OCI-LY7 (cell line): Measurements from ENCODE around the gene MAT2B. TPM values are rescaled to one million over a fixed set of nuclear protein-coding genes. Genes with fewer than 3 reads are reported as not detected.

Experiments
- BruUV-seq: library from RNA; stranded (reverse); fragments of 400-500 nt; replicated peaks from 2 replicates; lab custom pipeline; 2021; lab: Mats Ljungman, UMichigan
- CTCF ChIA-PET: fragments of 300-600 bp; sonication (Branson Sonifier 250); formaldehyde crosslinking; loops from one replicate; lab custom pipeline; 2022; ENCODE audit warnings: antibody characterized with exemption; ENCODE audit not compliant: unreplicated experiment; lab: Charles Lee
- POLR2A ChIA-PET: fragments of 300-600 bp; sonication (Branson Sonifier 250); formaldehyde crosslinking; loops from one replicate; lab custom pipeline; 2022; ENCODE audit warnings: antibody characterized with exemption; lab: Charles Lee
- DNase-seq: peaks from one replicate; pipeline ENCODE4 v3.0.0-alpha.2; 2015; ENCODE audit warnings: low spot score
- H2AFZ ChIP-seq: fragments of 200-600 bp; sonication (generic), shearing (Covaris generic); 2 replicates; pipeline ENCODE4 v1.6.1; 2014; ENCODE audit warnings: mild to moderate bottlenecking, antibody characterized with exemption, low read length, moderate library complexity
- H3K27ac ChIP-seq: fragments of 200-600 bp; sonication (generic); 2 replicates; pipeline ENCODE4 v1.5.1; 2014; ENCODE audit warnings: mixed run types, low read depth, mild to moderate bottlenecking, moderate library complexity, low read length, inconsistent platforms; ENCODE audit not compliant: poor library complexity, severe bottlenecking
- H3K36me3 ChIP-seq: fragments of 200-600 bp; sonication (generic); 2 replicates; pipeline ENCODE4 v1.6.1; 2014; ENCODE audit warnings: mild to moderate bottlenecking, antibody characterized with exemption, low read length, moderate library complexity, mixed read lengths; ENCODE audit not compliant: insufficient read depth
- H3K4me1 ChIP-seq: fragments of 200-600 bp; sonication (generic); 2 replicates; pipeline ENCODE4 v1.5.1; 2014; ENCODE audit warnings: mild to moderate bottlenecking, low read length; ENCODE audit not compliant: insufficient read depth, poor library complexity, severe bottlenecking
- H3K4me2 ChIP-seq: fragments of 200-600 bp; sonication (generic); 2 replicates; pipeline ENCODE4 v1.6.1; 2014; ENCODE audit warnings: mild to moderate bottlenecking, low read length
- H3K4me3 ChIP-seq: fragments of 200-600 bp; sonication (generic); 2 replicates; pipeline ENCODE4 v1.5.1; 2014; ENCODE audit warnings: mild to moderate bottlenecking, low read depth, low read length; ENCODE audit not compliant: poor library complexity, severe bottlenecking
- H3K79me2 ChIP-seq: fragments of 200-600 bp; sonication (generic); 2 replicates; pipeline ENCODE4 v1.6.1; 2016; ENCODE audit warnings: low read depth, mild to moderate bottlenecking, low read length, moderate library complexity, mixed read lengths; ENCODE audit not compliant: insufficient read depth
- H3K9me2 ChIP-seq: fragments of 200-600 bp; sonication (generic); 2 replicates; pipeline ENCODE4 v1.6.1; 2016; ENCODE audit warnings: mild to moderate bottlenecking, low read length, mixed read lengths; ENCODE audit not compliant: insufficient read depth
- H3K9me3 ChIP-seq: fragments of 200-600 bp; sonication (generic); 2 replicates; pipeline ENCODE4 v1.6.1; 2014; ENCODE audit warnings: mild to moderate bottlenecking, mixed run types, low read length, mixed read lengths
- H4K20me1 ChIP-seq: fragments of 200-600 bp; sonication (generic); 2 replicates; pipeline ENCODE4 v1.6.1; 2014; ENCODE audit warnings: mild to moderate bottlenecking, antibody characterized with exemption, low read length, moderate library complexity, mixed read lengths; ENCODE audit not compliant: insufficient read depth
- CTCF ChIP-seq: fragments of 200-600 bp; sonication (generic); conservative IDR thresholded peaks from 2 replicates; pipeline ENCODE4 v1.5.1; 2014; ENCODE audit warnings: mild to moderate bottlenecking, antibody characterized with exemption, low read length, moderate library complexity, mixed read lengths
- EZH2phosphoT487 ChIP-seq: fragments of 200-600 bp; sonication (generic); IDR thresholded peaks from 2 replicates; pipeline ENCODE4 v1.6.1; 2018; ENCODE audit warnings: low read depth, borderline replicate concordance, mild to moderate bottlenecking, mixed run types, antibody characterized with exemption, low read length, moderate library complexity, mixed read lengths
- intact Hi-C: fragments of 100-400 bp; cut with micrococcal nuclease; formaldehyde crosslinking; loops from one replicate; pipeline ENCODE4 v1.10.0; 2022; ENCODE audit not compliant: unreplicated experiment
- total RNA-seq, 2 experiments: library from RNA; depleted of rRNA in 1 of 2; stranded (reverse); fragments of >200 nt in 1 of 2; shearing (Covaris generic) in 1 of 2; gene quantifications; 2 replicates each; pipeline ENCODE4 v1.2.3, GENCODE V29; 2014 to 2022

Gene MAT2B
- total RNA-seq, 2 experiments from 2014 or later, result 35.0 to 52.5 TPM

- Histone ChIP-seq H3K4me2 (no peak overlapping the region), H4K20me1 (no peaks in the 10 kb centered on the region), H3K9me2 (no peaks in the 10 kb centered on the region), H3K4me1 (no peaks in the 10 kb centered on the region), H3K4me3 (no peak overlapping the region), H3K36me3 (no peaks in the 10 kb centered on the region), H3K9me3 (no peaks in the 10 kb centered on the region), H3K27ac (no peak overlapping the region), H2AFZ (no peak overlapping the region), H3K79me2 (no peaks in the 10 kb centered on the region)
- DNase-seq, result no peak
- intact Hi-C loops, result no loop called here
- ChIA-PET POLR2A (no interaction called here), CTCF (no interaction called here)
- no peak for TF ChIP-seq CTCF
- BruUV-seq, result no TSS peak
These were observed 61.3 kb downstream of the MAT2B start for GRCh38 chr5:163566678-163567077.

- TF ChIP-seq CTCF (no peak), EZH2phosphoT487 (no peak)
- Histone ChIP-seq H3K4me3 (no peak overlapping the region), H4K20me1 (no peaks in the 10 kb centered on the region), H2AFZ (no peak overlapping the region), H3K4me2 (no peak overlapping the region), H3K4me1 (no peaks in the 10 kb centered on the region), H3K27ac (no peak overlapping the region), H3K9me2 (no peaks in the 10 kb centered on the region), H3K36me3 (no peaks in the 10 kb centered on the region), H3K9me3 (no peaks in the 10 kb centered on the region), H3K79me2 (no peaks in the 10 kb centered on the region)
- intact Hi-C loops, result no loop called here
- ChIA-PET POLR2A (interaction anchor here (1.1 to 1.5 kb wide), 2 partner anchors 20 to 142 kb away, joined by 3 to 4 read pairs; no protein-coding TSS in a partner anchor), CTCF (no interaction called here)
- DNase-seq, result no peak
- no TSS peak for BruUV-seq
These were observed 62.4 kb downstream of the MAT2B start for GRCh38 chr5:163567811-163568210.

Other genes starting within 250 kb of the MAT2B start
- gene CCNG1, start 68.0 kb upstream of the MAT2B start, total RNA-seq (2014; rRNA removed; shearing (Covaris generic)), result 83.0 and 93.5 TPM in 2 replicates
- gene CCNG1, start 68.0 kb upstream of the MAT2B start, total RNA-seq (2022), result 118 and 145 TPM in 2 replicates
- 30.0 and 59.0 TPM in 2 replicates for gene NUDCD2, start 45.5 kb upstream of the MAT2B start, total RNA-seq (2014; rRNA removed; shearing (Covaris generic))
- gene NUDCD2, start 45.5 kb upstream of the MAT2B start, total RNA-seq (2022), result 64.6 and 67.6 TPM in 2 replicates
- 44.1 and 63.2 TPM in 2 replicates for gene HMMR, start 45.0 kb upstream of the MAT2B start, total RNA-seq (2014; rRNA removed; shearing (Covaris generic))
- 107 and 112 TPM in 2 replicates for gene HMMR, start 45.0 kb upstream of the MAT2B start, total RNA-seq (2022)